Left cardiac atrium (tissue), 4 donors: Measurements from ENCODE around the gene TMEM181. TPM values are rescaled to one million over a fixed set of nuclear protein-coding genes. Genes with fewer than 3 reads are reported as not detected.
A peak's percentile ranks its signal among the peaks of the same experiment; 100 is the strongest.
"Not testable (repeated sequence)": the region's sequence is repeated elsewhere in the genome, so short reads cannot be mapped to it uniquely, and the experiment has no call there.

ENCODE experiments used
- ATAC-seq, 2 donors: fragments of 200-7000 bp; cut with Tn5 transposase; one replicate each; pipeline ENCODE4 v1.9.1; 2020; ENCODE audit warnings: mild to moderate bottlenecking in 2 of 2, moderate library complexity in 2 of 2
- DNase-seq: peaks from one replicate; pipeline ENCODE4 v3.0.0-alpha.2; 2020
- intact Hi-C, 2 donors: fragments of 100-400 bp; cut with DNase I; formaldehyde crosslinking; loops; one replicate each; pipeline versions ENCODE4 v1.14.1 to v1.15.1; 2022 to 2023
- long read RNA-seq: library from polyadenylated mRNA; unstranded; transcript quantifications from one replicate; pipeline ENCODE4 v2.0.0, GENCODE V29; 2021
- total RNA-seq, 2 donors: library from RNA; stranded (reverse); fragmentation: NEBNext Ultra II Directional; extraction: Animal tissue kit (Norgen Biotek cat#: 25700); gene quantifications; one replicate each; pipeline ENCODE4 v1.2.1, GENCODE V29; 2021
- donor health status: DM: no; HTN: yes; CAD: no.
- donor health status: DM: no; HTN: yes; CAD: no; lungs with severe emphysema.
- donor health status: DM: yes; HTN: yes; CAD: no.
- donor health status: Dilated cardiomyopathy.

TMEM181 gene
- total RNA-seq, result 10 to 100 TPM; 12.5 to 13.8 TPM
- long read RNA-seq, partial matches to known transcripts, result 2 of 12 reads
- long read RNA-seq, other reads (novel, unspliced or antisense), result 10 of 12 reads

DNA sequence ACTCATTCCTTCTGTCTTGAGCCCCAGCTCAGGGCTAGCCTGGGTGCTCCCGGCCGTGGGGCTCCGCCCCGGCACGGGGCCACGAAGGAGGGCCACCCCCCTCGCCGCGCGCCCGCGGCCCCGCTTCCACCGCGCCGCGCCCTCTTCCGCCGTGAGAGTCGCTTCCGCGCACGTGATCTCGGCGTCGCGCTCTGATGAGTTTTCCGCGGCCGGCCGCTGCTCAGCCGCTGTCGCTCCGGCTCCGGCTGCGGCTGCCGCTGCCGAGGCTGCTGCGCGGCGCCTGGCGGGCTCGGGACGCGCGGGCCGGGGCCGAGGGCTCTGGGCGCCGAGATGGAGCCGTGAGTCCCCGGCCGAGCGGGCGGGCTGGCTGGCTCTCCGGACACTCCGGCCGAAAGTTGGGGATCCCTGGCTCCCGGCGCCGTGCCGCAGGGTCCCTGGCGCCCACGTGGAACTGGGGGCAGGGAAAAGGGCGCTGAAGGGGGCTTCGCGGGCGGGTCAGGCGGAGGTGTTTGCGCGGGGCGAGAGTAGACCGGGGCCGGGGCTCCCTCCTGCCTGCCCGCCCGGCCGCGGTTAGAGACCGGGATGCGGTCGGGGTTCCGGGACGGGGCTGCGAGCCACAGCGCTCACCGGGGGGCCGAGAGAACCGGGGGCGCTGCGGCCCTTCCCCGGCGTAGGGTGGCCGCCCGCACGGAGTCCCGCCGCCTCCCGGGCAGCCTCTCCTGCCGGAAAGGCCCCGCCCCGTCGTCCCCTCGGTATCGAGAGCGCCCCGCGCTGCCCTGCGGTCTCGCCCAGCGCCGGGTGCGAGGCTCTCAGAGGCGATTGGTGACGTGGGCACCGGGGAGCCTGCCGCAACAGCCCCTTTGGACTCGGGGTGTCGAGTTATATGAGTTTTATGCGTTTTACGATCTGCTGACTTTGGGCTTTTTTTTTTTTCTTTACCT lies at the start of gene TMEM181:
TMEM181 (plus strand) TSS at position 197 of the 941 bp plus-strand sequence; CDS start at position 331, 134 bp downstream.
- peak; percentile 94 to 96 for ATAC-seq
- intact Hi-C loops, result no loop called here

DNA sequence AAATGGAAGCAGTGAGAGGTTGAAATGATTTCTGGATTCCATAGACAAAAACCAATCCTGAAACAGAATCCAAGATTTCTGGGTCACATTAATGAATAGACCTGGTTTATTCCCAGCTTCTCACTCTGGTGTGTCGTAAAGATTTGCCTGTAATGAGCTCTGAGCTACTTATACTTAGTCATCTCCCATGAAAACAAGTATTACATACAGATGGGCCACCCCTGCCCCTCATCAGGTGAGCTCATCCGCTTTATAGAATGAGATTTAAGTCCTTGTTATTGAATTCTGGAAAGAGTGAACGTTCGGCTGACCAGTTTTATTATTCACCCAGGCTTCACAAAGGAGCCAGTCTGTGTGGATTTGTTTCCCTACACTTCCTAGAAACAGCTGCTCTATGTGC lies 47.1 kb upstream of the TMEM181 start:
- ATAC-seq, result no peak
- DNase-seq, result no peak
- intact Hi-C loops, result loop anchor here (10.0 kb wide), 1 partner anchor 288 kb away; no protein-coding TSS in a partner anchor

More for the DNA sequence above, at the start of gene TMEM181:
- DNase-seq, result peak; percentile 88

GRCh38 chr6:158514176-158514575 lies 45.7 kb upstream of the TMEM181 start:
- ATAC-seq (no peak), DNase-seq (no peak)
- intact Hi-C loops, result loop anchor here (10.0 kb wide), 1 partner anchor 289 kb away; no protein-coding TSS in a partner anchor

- intact Hi-C loops, result loop anchor here (10.0 kb wide), 1 partner anchor 290 kb away; no protein-coding TSS in a partner anchor
- DNase-seq (no peak), ATAC-seq (no peak)
Observed at GRCh38 chr6:158514991-158515390, 44.9 kb upstream of the TMEM181 start.

GRCh38 chr6:158516098-158516497 lies 43.8 kb upstream of the TMEM181 start:
- ATAC-seq (peak in 1 of 2 donors; percentile 13), DNase-seq (no peak)
- intact Hi-C loops, result loop anchor here (10.0 kb wide), 1 partner anchor 291 kb away; no protein-coding TSS in a partner anchor

DNA sequence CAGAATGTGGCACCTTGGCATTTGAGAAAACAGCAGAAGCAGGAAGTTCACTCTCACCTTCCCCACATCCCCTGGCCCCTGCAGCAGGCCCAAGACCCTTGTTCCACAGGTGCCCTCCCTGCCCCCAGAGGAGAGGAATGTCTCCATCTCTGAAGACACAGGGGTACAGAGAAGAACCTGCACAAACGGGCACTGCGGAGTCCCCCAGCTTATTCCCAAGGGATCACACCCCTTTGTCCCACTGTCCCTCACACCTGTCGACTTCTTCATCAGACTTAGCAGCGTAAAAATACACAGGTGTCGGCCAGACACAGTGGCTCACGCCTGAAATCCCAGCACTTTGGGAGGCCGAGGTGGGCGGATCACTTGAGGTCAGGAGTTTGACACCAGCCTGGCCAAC lies 42.9 kb upstream of the TMEM181 start:
- DNase-seq (no peak), ATAC-seq (no peak)
- intact Hi-C loops, result loop anchor here (10.0 kb wide), 1 partner anchor 292 kb away; no protein-coding TSS in a partner anchor

- intact Hi-C loops, result loop anchor here (10.0 kb wide), 1 partner anchor 293 kb away; no protein-coding TSS in a partner anchor
- DNase-seq (no peak), ATAC-seq (no peak)
Observed at GRCh38 chr6:158517581-158517980, 42.3 kb upstream of the TMEM181 start.

DNA sequence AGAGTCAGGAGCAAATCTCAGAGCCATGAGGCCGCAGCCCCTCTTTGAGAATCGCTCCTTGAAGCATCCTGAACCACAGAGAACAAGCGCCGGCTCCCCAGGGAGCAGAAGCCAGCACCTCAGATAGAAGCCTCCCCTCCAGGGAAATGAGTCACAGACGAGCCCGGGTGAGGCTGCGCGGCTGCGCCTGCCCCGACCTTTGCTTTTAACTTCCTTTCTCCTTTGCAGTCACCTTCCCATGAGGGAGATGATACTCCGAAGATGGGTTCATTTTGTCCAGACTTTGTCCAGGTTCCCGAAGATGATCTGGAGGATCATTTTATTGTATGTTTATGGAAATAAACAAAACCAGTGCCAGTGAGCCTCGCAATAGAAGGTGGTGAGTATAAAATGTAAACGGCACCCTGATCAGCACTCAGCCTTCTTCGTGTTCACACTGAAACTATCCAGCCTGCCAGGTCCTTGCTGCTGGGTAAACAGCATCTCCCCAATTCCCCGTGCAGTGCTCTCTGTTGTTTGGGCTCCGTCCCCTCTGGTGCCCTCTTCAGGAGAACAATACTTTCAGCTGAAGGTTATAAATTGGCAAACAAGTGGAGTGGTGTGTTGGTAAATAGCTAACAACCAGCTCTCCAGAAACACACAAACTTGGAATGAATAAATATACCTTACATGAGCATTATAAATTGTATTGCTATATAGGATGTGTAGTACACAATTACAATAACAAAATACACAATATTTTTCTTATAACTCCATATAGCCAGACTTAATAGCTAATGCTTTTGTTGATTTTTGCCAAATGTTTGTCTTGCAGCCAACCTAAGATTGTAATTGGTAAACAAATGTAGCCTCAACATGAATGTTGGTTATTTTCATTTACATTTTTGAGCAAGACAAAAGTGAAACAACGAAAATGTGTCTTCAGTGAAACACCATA lies 41.4 kb upstream of the TMEM181 start:
- DNase-seq, result peak; percentile 41
- peak; percentile 74 to 81 for ATAC-seq
- intact Hi-C loops, result loop anchor here (10.0 kb wide), 1 partner anchor 294 kb away; no protein-coding TSS in a partner anchor

GRCh38 chr6:158519300-158519699 lies 40.6 kb upstream of the TMEM181 start:
- no peak for DNase-seq

GRCh38 chr6:158519761-158520160 lies 40.1 kb upstream of the TMEM181 start:
- intact Hi-C loops, result loop anchor here (10.0 kb wide), 1 partner anchor 295 kb away; no protein-coding TSS in a partner anchor
- ATAC-seq, result no peak
- DNase-seq, result no peak

More at GRCh38 chr6:158519300-158519699, 40.6 kb upstream of the TMEM181 start:
- no peak for ATAC-seq
- intact Hi-C loops, result loop anchor here (10.0 kb wide), 1 partner anchor 294 kb away; no protein-coding TSS in a partner anchor

GRCh38 chr6:158520975-158521374 lies 38.9 kb upstream of the TMEM181 start:
- intact Hi-C loops, ATAC-seq, DNase-seq: not testable (repeated sequence)

- DNase-seq (no peak), ATAC-seq (no peak)
- intact Hi-C loops, result no loop called here
Observed at GRCh38 chr6:158521759-158522158, 38.1 kb upstream of the TMEM181 start.

GRCh38 chr6:158522616-158523015 lies 37.3 kb upstream of the TMEM181 start:
- no peak for ATAC-seq
- intact Hi-C loops, result no loop called here
- DNase-seq, result no peak

- DNase-seq (no peak), ATAC-seq (no peak)
- intact Hi-C loops, result no loop called here
Observed at GRCh38 chr6:158524311-158524710, 35.6 kb upstream of the TMEM181 start.

DNA sequence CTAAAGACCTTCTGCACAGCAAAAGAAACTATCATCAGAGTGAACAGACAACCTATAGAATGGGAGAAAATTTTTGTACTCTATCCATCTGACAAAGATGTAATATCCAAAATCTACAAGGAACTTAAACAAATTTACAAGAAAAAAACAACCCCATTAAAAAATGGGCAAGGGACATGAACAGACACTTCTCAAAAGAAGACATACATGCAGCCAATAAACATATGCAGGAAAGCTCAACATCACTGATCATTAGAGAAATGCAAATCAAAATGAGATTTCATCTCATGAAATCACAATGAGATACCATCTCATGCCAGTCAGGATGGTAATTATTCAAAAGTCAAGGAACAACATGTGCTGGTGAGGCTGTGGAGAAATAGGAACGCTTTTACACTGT lies 32.0 kb upstream of the TMEM181 start:
- ATAC-seq, intact Hi-C loops, DNase-seq: not testable (repeated sequence)

GRCh38 chr6:158528826-158529225 lies 31.1 kb upstream of the TMEM181 start:
- no peak for ATAC-seq
- no peak for DNase-seq
- intact Hi-C loops, result no loop called here

GRCh38 chr6:158529629-158530028 lies 30.3 kb upstream of the TMEM181 start:
- no peak for ATAC-seq
- no peak for DNase-seq
- intact Hi-C loops, result no loop called here

DNA sequence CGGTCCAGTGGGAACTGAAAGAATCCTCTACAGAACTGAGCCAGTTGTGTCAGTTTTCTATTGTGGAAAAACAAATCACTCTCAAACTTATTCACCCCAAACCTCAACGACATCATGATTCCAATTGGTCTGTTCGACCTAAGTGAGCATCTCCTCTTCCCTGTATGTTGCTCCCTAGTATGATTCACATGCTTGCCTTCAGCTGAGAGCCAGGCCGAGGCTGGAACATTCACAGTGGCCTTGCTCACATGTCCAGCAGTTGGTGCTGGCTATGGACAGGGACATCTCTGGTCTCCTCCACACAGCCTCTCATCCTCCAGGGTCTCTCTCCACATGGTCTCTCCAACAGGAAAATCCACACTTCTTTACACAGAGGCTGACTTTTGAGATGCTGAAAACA lies 28.3 kb upstream of the TMEM181 start:
- ATAC-seq, result no peak
- DNase-seq, result no peak
- intact Hi-C loops, result no loop called here

DNA sequence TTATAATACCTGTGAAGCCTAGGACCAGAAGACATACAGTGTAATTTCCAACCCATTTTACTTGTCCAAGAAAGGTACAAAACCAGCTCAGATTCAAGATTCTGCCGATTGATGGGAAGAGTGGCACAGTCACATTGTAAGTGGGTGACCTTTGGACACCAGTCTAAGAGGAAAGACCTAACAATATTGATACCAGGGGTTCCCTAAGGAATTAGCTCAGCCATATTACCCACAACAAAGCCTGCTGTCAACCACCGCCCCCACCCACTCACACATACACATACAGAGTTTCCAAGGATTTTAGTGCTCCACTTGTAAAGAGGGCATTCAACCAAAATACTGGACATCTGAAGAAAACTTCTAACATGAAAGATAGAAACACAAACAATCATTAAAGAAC lies 27.9 kb upstream of the TMEM181 start:
- DNase-seq, result no peak
- intact Hi-C loops, result no loop called here
- no peak for ATAC-seq
